Activated naive CD4-positive, alpha-beta T cell treated with anti-CD3 and anti-CD28 coated beads for 36 hours (primary cell): ENCODE data around the gene IRS1. TPM values are rescaled to one million over a fixed set of nuclear protein-coding genes. Genes with fewer than 3 reads are reported as not detected.

Source experiments
- CTCF ChIA-PET: fragments of 350-600 bp; sonication (Branson Sonifier 250); formaldehyde crosslinking; loops from one replicate; lab custom pipeline; 2021; ENCODE audit warnings: antibody characterized with exemption; lab: Charles Lee
- DNase-seq: peaks from one replicate; pipeline ENCODE4 v3.0.0-alpha.2; 2020
- H3K27ac Mint-ChIP-seq: one replicate; pipeline ENCODE4 v1.8.0; 2021; ENCODE audit warnings: mild to moderate bottlenecking, mixed read lengths
- H3K27me3 Mint-ChIP-seq: one replicate; pipeline ENCODE4 v1.8.0; 2021; ENCODE audit warnings: low read depth, mixed read lengths
- H3K36me3 Mint-ChIP-seq: one replicate; pipeline ENCODE4 v1.8.0; 2021; ENCODE audit warnings: low read depth, mixed read lengths
- H3K4me1 Mint-ChIP-seq: one replicate; pipeline ENCODE4 v1.8.0; 2021; ENCODE audit warnings: low read depth, mixed read lengths
- H3K4me3 Mint-ChIP-seq: one replicate; pipeline ENCODE4 v1.8.0; 2021; ENCODE audit warnings: mild to moderate bottlenecking, moderate library complexity, mixed read lengths
- H3K9me3 Mint-ChIP-seq: one replicate; pipeline ENCODE4 v1.8.0; 2021; ENCODE audit warnings: mixed read lengths
- intact Hi-C: fragments of 100-400 bp; cut with micrococcal nuclease; formaldehyde crosslinking; loops from one replicate; pipeline ENCODE4 v1.15.1; 2023
- total RNA-seq, 2 experiments: library from RNA; stranded (reverse); gene quantifications; one replicate each; pipeline ENCODE4 v1.2.3, GENCODE V29; 2021

The IRS1 gene
- total RNA-seq, 2 experiments from 2014 or later: 2.6 to 2.7 TPM

DNA sequence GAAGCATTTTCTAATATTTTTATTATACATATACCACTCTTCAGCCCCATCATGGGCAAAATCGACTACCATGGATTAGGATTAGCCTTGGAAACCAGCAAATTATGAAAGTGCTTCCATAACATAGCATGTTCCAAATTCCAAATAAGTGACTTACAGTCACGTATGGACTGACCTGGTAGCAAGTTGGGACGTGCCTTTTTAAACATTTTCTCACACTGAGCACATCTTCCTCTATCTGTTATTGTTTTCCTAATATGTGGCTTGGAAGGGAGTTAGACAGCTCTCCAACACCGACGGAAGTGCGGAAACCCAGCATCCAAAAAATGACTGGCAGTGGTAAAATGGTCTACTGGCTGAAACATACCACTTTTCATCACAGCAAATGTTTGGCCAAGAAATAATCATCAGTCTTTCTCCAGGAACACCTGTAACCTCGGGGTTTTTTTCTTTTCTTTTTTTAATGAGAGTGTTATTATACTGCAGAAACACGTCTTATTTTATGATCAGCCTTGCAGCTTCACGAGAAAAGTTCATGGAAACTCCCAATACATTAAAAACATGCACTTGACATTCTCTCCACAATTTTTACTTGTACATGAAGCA lies 107.0 kb downstream of the IRS1 start:
- H3K27ac Mint-ChIP-seq: no peak overlapping the region
- CTCF ChIA-PET: no interaction called here
- no peaks in the 10 kb centered on the region for H3K9me3 Mint-ChIP-seq
- intact Hi-C loops: no loop called here
- H3K27me3 Mint-ChIP-seq: peaks cover 34% of the 10 kb centered on the region
- H3K4me1 Mint-ChIP-seq: peaks cover 6% of the 10 kb centered on the region
- no peak for DNase-seq
- H3K4me3 Mint-ChIP-seq: no peak overlapping the region
- no peaks in the 10 kb centered on the region for H3K36me3 Mint-ChIP-seq

DNA sequence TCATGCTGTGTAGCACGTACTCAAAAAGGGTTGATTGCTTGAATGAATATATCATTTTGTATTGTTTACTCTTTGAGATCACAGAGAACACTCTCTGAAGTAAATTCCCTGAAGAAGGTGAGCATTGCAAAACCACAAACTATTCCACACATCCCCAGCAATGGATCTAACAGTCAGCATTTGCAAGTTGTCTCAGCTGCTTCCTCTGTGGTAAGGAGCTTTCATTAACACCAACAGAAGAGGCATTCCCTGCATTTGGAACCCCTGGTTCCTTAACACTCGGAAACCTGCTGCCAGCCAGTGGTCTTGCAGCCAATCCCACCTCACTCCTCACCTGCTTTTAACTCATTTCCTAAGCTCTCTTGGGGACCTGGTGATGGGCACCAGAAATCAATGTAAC lies 108.4 kb downstream of the IRS1 start:
- Mint-ChIP-seq H3K27me3 (peaks cover 34% of the 10 kb centered on the region), H3K36me3 (no peaks in the 10 kb centered on the region), H3K9me3 (no peaks in the 10 kb centered on the region), H3K27ac (no peak overlapping the region), H3K4me1 (peaks cover 6% of the 10 kb centered on the region), H3K4me3 (no peak overlapping the region)
- no peak for DNase-seq
- intact Hi-C loops: no loop called here
- CTCF ChIA-PET: no interaction called here

DNA sequence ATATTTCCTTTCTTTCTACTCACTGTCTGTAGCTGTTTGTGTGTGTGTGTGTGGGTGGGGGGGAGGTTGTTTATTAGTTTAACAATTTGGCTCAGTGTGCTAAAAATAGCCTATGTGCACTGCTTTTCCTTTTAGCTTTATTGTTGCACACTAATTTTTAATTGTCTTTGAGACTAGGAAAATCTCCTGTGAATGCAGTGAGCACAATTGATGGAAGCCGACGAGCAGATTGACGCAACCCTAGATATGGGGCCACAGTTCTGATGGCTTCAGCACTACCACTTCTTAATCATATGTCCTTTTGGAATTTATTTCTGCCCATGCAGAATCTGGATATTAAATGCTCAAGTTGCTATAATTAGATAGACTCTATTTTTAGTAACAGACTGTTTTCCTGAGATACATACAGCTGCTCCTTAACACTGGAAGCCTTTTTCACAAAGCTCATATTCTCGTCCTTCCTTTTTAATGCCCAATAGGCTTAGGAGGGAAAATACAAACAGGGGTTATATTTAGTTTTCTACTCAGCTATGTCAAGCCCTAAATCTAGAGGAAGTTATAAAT lies 109.1 kb downstream of the IRS1 start:
- intact Hi-C loops: no loop called here
- no peaks in the 10 kb centered on the region for H3K9me3 Mint-ChIP-seq
- DNase-seq: no peak
- H3K4me3 Mint-ChIP-seq: no peak overlapping the region
- CTCF ChIA-PET: interaction anchor here (0.6 kb wide), 1 partner anchor 344 kb away, joined by 3 read pairs; no protein-coding TSS in a partner anchor
- H3K4me1 Mint-ChIP-seq: peaks cover 6% of the 10 kb centered on the region
- H3K27me3 Mint-ChIP-seq: peaks cover 34% of the 10 kb centered on the region
- H3K27ac Mint-ChIP-seq: no peak overlapping the region
- H3K36me3 Mint-ChIP-seq: no peaks in the 10 kb centered on the region

DNA sequence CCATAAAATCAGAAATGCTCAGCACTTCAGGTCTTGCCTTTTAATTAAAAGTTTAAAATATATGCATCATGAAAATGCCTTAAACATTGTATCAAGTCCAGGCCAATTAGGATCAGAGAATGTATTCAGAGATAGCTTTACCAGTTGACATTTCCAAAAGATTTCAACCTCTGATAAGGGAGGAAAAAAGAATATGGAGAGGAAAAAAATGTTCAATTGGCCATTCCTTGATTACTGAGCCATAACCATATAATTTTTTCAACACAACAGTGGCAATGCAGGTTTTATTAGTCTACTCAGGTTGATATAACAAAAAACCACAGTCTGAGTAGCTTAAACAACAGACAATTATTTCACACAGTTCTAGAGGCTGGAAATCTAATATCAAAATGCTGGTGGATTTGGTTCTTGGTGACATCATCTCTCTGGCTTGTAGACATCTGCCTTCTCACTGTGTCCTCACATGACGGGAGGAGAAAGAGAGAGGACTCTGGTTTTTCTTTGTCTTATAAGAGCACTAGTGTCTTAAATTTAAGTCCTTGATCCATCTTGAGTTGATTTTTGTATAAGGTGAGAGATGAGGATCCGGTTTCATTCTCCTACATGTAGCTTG lies 111.9 kb downstream of the IRS1 start:
- no peak overlapping the region for H3K4me3 Mint-ChIP-seq
- CTCF ChIA-PET: interaction anchor here (1.1 kb wide), 1 partner anchor 84 kb away, joined by 3 read pairs; no protein-coding TSS in a partner anchor
- no peak for DNase-seq
- intact Hi-C loops: no loop called here
- peaks cover 3% of the 10 kb centered on the region for H3K4me1 Mint-ChIP-seq
- no peaks in the 10 kb centered on the region for H3K9me3 Mint-ChIP-seq
- no peaks in the 10 kb centered on the region for H3K36me3 Mint-ChIP-seq
- H3K27ac Mint-ChIP-seq: no peak overlapping the region
- peaks cover 30% of the 10 kb centered on the region for H3K27me3 Mint-ChIP-seq

DNA sequence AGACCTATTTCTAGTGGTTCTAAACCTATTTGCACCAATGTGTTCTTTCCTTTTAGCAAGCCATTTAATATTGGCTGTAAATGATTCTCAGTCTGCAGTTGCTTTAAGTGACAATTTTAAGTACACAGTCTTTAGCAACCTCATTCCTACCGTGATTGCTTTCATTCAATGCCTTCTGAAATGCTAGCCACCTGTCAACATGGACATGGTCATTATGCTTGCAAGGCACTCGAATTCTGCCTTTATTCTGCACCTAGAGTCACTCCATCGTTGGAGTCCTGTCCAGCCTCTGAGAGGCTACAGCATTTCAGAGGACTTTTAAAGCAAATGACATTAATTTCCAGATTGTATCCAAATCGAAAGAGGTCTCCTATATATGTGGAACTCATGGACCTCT lies 115.1 kb downstream of the IRS1 start:
- Mint-ChIP-seq H3K4me1 (no peaks in the 10 kb centered on the region), H3K27me3 (peaks cover 12% of the 10 kb centered on the region)
- CTCF ChIA-PET: no interaction called here

DNA sequence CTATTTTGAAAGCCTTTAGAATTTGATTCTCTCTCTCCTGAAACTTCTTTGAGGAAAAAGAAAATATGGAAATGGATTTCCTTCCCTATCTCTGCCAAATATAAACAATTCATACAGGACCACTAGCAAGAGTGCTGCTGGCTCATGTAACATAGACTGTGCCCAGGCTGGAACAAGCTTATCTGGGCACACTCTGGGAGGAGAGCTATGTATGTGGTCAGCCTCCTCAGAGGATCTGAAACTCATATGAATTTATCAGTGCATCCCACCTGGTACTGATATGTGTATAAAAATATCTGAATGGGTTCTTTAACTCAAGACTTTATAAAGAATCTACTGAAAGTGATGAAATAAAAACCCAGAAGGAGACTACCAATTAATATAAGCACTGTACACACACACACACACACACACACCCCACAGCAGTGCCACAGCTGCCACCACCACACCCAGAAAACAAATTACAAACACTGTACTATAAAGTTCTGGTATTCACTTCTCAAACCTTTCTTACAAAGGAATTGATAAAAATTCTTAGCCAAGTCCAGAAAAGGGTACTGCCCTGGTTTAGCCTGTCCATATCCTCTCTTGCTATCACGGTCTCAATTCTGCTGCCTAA lies 115.6 kb downstream of the IRS1 start:
- intact Hi-C loops: no loop called here
- H3K4me3 Mint-ChIP-seq: no peak overlapping the region
- no peaks in the 10 kb centered on the region for H3K9me3 Mint-ChIP-seq
- no peaks in the 10 kb centered on the region for H3K4me1 Mint-ChIP-seq
- no peak overlapping the region for H3K27ac Mint-ChIP-seq
- no peak for DNase-seq
- H3K36me3 Mint-ChIP-seq: no peaks in the 10 kb centered on the region
- CTCF ChIA-PET: interaction anchor here (0.7 kb wide), 1 partner anchor 186 kb away, joined by 3 read pairs; no protein-coding TSS in a partner anchor
- H3K27me3 Mint-ChIP-seq: peaks cover 12% of the 10 kb centered on the region

More for the DNA sequence above, 115.1 kb downstream of the IRS1 start:
- no peak overlapping the region for H3K4me3 Mint-ChIP-seq
- DNase-seq: no peak
- H3K36me3 Mint-ChIP-seq: no peaks in the 10 kb centered on the region
- intact Hi-C loops: no loop called here
- H3K9me3 Mint-ChIP-seq: no peaks in the 10 kb centered on the region
- no peak overlapping the region for H3K27ac Mint-ChIP-seq

DNA sequence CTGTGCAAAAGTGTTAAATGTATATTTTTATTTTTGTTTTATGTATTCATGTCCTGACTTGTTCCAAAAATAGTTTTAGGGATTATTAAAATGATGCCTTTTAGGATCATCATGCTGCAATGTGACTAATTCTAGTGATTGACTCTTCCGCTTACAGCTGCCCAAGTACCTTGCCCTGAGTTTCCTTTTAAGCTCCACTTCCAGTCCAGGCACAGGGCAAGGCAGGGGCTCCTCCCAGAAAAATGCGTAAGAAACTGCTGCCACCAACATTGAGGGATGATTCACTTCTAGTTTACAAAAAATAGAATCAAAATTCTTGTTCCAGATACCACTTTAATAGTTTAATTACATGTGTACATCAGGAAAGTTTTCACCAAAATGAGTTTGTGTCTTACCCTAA lies 116.4 kb downstream of the IRS1 start:
- Mint-ChIP-seq H3K36me3 (no peaks in the 10 kb centered on the region), H3K9me3 (no peaks in the 10 kb centered on the region), H3K4me1 (no peaks in the 10 kb centered on the region), H3K4me3 (no peak overlapping the region), H3K27me3 (peaks cover 6% of the 10 kb centered on the region), H3K27ac (no peak overlapping the region)
- CTCF ChIA-PET: no interaction called here
- intact Hi-C loops: no loop called here
- DNase-seq: no peak

Other genes with a start within 250 kb of the IRS1 start
- 10 to 100 TPM; 42.6 to 43.3 TPM for gene RHBDD1, start 36.2 kb upstream of the IRS1 start, total RNA-seq